ENCODE results near the gene MTUS2.

MTUS2 gene

DNA sequence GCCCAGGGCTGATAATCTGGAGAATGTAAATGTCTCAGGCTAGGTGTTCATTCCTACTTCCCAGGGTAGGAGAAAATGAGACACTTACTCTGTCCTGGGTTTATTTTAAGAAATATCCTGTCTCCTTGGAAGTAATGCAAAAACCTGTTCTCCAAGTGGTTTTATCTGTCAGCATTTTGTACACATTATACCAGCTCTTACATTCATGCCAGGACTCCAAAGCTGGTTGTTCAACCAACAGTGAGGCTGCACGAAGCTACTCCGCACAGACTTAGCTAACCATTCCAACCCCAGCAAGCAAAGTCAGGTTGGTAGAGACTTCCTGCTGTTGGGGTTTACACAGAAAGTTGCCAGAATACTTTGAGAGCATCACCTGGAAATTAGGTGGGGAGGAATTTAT is 719.7 kb downstream of the MTUS2 start:
- DNase-seq, result no peak

DNA sequence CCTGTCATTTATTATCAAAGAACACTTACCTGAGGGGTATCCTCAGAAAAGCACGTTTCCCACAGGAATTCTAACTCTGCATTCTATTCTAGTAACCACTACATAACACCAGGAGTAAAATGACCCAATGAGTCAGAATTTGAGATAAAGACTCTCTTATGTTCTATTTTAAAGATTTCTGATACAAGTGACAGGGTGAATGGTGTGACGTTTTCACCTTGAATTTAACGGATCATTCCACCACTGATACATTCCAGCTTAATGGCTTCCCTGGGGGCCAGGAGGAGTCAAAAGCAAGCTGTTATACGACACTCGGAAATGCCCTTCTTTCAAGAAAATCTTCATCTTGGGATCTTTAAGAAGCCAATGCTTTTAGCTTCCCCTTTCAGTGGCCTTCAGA is 720.2 kb downstream of the MTUS2 start:
- no peak for DNase-seq

DNA sequence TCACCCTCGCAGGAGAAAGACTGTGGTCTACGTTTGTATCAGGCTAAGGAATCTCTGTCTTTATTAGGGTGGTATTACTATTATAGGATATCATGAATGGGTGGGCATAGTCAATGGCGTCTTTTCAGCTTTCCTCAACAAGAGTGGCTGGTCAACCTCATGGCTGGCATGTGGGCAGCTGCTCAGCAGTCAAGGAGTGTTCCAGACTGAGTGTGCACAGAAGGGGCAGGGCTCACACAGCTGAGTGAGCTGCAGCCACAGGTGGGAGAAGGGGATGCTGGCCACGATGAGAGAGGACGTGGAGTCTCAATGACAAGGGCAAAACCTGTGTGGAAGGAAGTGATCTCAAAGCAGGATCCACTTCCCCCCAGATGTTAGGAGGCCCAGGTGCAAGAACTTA is 720.7 kb downstream of the MTUS2 start:
- no peak for DNase-seq

DNA sequence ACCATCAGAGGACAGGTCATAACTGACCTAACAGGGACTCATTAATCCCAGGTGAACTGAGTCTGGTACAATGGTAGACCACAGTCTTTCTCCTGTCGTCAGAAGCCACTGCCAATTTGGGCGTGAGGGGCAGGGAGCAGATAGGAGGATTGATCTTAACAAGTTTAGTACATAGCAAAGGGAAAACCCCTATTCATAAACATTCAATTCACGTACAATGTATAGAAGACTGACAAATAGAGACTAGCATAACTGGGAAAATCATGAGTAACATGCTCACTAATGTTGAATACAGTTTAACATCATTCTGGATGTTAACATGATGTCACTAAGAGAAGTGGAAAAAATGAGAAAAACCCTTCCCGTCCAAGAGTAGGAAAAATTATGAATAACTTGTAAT is 721.3 kb downstream of the MTUS2 start:
- DNase-seq, result no peak

DNA sequence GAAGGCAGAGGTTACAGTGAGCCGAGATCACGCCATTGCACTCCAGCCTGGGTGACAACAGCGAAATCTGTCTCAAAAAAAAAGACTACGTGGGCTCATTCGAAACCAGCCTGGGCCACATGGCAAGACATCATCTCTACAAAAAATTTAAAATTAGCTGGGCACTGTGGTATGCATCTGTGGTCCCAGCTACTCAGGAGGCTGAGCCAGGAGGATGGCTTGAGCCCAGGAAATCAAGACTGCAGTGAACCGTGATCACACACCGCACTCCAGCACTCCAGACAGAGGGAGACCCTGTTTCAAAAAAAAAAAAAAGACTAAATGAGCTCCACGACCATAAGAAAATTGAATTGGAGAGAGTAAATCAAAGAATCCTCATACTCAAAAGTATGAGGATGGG is 722.2 kb downstream of the MTUS2 start:
- DNase-seq, result no peak

DNA sequence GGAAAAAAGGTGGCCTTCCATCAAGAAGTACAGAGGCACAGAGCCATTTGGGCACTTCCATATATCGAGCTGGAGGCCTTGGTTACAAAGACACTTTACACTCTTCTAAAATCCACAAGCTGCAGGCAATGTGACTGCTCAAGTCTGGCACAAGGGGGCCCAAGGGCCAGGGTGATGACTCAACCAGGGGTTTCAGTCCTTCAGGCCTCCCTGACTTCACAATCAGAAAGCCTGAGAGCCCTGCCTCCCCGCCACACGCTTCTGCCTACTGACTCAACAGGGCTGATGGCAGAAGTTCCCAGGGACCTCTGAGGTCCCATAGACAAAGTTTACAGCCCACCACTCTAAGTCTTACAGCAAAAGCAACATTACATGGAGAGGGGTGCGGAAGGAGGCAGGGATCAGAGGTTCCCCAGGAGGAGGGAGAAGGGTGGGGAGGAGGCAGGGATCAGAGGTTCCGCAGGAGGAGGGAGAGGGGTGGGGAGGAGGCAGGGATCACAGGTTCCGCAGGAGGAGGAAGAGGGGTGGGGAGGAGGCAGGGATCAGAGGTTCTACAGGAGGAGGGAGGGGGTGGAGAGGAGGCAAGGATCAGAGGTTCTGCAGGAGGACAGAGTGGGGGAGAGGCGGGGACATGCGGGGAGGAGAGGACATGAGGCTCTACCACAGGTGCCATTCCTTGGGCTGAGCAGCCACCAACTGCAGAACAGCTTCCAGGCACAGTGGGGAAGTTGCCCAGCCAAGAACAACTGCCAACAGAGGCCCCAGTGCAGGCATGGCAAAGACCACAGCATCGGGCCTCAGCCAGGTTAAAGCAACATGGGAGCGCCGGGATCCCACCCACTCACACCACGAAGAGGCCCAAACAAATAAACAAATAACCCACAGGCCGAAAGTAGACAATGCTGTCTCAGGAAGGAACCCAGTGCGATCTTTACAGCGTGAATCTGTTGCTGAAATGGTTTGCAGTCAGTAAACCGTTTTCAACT is 723.4 kb downstream of the MTUS2 start:
- no peak for DNase-seq

DNA sequence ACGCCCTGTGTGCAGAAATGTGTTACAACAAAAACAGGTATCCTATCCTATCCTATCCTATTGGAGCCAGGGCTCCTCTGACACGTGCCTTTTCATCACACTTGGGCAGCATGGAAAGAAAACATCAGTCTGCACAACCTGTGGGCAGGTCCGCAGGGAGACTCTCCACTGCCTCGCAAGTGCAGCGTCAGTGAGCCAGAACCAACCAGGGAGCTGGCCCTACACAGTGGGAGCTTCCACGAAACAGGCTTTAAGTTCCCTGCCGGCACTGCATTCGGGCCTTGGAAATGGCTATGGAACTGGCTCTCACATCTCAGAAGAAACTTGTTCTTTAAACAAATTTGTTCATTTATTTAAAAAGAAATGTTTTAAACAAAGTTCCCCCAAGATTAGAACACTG is 725.8 kb downstream of the MTUS2 start:
- no peak for DNase-seq

DNA sequence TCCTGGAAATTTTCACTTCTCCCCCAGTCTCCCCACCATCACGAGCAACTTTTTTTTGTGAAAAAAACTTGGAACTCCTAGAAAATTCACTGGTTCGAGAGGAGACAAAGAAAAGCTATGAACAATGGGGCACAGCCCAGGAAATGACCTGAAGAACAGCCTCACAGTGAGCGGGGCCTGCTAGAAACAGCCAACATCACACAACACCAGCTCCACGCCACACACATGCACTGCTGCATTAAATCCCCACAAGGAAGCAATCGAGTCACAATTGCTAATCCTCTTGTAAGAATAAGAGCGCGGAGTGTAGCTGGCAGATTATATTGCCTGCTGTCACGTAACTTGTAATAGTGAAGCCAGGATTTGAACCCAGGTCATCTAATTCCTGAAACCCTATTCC is 726.5 kb downstream of the MTUS2 start:
- DNase-seq, result no peak

DNA sequence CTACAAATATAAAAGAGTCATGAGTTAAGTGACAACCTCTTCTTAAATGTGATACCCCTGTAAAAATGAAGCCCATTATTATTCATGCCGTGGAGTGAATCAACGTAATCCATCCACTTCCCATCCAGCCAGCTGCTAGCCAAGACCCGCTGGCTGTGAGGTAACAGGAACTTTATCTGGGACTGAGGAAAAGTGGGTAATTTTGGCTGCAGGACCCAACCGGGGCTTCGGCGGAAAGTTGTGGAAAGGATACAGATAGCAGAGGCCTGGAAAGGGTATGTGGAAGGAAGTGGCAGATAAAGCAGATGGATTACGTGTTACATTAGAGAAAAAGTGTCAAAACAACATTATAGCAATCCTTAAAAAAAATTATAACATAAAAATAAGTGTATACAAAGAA is 727.0 kb downstream of the MTUS2 start:
- no peak for DNase-seq

DNA sequence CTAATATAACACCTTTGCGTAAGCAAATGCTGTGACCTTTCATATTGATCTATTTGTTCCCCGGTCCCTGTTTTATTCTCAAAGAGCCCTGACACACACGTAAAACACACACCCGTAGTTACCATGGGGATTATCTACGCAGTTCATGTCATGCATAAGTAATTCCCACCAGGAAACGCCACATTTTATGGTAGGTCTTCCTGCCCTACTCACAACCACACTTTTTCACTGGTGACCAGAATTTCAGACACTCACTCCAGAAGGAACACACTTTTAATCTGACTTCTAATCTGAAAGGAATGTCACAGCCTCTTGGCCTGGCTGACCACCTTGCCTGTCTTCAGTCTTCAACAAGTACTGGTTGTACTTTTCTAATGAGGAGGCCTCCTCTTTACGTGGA is 728.6 kb downstream of the MTUS2 start:
- no peak for DNase-seq

DNA sequence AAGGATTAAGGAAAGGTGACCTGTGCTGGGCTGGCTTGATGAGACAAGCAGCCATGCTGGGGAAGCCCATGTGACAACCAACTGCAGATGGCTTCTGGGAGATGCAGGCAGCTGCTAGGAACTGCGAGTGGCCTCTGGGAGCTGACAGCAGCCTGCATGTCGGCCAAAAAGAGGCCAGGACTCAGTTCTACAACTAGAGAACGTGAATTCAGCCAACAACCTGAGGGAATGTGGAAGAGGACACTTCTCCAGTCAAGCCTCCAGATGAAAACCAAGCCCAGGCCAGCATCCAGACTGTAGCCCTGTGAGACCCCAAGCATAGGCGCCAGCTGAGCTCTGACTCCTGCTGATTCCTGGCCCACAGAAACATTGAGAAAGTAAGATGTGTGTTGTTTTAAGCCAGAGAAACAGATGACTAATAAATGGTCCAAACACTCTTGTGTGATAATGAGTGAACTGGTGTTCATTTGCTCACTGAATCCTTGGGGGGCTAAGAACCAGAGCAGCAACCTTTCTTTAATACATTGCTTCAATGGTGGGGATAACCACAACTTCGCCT is 730.4 kb downstream of the MTUS2 start:
- DNase-seq, result no peak

DNA sequence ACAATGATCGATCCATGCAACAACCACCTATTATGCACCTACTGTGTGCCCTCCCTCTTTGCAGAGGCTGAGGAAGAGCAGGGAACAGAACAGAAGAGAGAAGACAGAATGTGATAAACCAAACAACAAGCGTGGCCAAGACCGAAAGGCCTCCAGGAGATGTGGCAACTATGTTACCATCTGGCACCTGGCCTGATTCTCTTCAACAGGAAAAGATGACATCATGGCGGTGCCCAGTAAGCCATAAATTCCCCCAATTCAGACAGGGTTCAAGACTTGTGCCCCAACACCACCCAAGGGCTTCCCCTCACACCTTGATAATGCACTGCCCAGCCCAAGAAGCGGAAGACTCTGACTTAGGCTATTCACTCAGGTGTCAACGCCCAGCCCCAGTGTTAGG is 731.1 kb downstream of the MTUS2 start:
- no peak for DNase-seq

Measured in nucleus accumbens (tissue), 56 donors.